K562 treated with DMSO at 1 percent for 24 hours (cell line): ENCODE data around the gene LXN. TPM values are rescaled to one million over a fixed set of nuclear protein-coding genes. Genes with fewer than 3 reads are reported as not detected.

Experiments used
- total RNA-seq: library from RNA; unstranded; fragments of 300-600 nt; gene quantifications from 2 replicates; pipeline ENCODE4 v1.2.3, GENCODE V29; 2022; ENCODE audit warnings: low read depth; ENCODE audit not compliant: insufficient read depth

Gene LXN, protein sequence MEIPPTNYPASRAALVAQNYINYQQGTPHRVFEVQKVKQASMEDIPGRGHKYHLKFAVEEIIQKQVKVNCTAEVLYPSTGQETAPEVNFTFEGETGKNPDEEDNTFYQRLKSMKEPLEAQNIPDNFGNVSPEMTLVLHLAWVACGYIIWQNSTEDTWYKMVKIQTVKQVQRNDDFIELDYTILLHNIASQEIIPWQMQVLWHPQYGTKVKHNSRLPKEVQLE
- total RNA-seq, result not detected in 2 replicates

DNA sequence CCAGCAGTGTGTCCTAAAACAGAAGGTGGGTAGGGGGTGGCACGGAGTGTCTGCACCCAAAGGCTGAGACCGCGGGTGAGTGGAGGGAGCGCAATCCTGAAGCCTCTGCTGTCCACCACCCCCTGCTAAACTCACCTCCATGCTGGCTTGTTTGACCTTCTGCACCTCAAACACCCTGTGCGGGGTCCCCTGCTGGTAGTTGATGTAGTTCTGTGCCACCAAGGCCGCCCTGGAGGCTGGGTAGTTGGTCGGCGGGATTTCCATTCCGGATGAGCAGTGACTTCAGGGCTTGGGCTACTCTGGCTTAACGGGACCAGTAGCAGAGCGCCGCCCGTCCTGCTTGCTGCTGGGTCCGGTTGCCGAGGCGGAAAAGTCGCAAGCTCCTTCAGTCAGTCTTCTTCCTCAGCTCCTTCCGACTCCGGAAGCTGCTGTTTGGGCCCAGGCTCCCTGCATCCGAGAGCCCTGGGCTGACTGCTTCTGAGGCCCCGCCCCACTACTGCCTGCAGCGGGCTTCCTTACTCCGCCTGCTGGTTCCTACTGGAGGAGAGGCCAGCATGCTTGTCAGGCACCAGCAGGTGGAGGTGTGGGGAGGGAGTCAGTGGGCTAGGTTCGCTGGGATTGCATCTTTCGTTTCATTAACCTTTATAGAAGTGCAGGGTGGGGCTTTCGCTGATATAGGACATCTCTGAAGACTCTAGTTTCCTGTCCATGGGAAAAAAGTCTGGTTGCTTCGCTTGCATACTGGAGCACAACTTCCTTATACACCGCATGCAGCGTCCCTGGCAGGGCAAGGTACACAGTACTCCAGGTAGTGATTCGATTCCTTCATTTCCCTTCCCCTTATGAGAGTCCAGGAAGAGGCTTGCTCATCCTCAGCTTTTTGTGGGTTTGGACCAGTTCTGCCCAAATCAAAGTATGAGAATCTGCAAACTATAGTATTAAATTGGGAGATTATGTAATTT, at the start of gene LXN:
Gene LXN (minus strand): TSS at position 434 of the 962 bp plus-strand sequence. CDS start 170 bp downstream, at position 264.

DNA sequence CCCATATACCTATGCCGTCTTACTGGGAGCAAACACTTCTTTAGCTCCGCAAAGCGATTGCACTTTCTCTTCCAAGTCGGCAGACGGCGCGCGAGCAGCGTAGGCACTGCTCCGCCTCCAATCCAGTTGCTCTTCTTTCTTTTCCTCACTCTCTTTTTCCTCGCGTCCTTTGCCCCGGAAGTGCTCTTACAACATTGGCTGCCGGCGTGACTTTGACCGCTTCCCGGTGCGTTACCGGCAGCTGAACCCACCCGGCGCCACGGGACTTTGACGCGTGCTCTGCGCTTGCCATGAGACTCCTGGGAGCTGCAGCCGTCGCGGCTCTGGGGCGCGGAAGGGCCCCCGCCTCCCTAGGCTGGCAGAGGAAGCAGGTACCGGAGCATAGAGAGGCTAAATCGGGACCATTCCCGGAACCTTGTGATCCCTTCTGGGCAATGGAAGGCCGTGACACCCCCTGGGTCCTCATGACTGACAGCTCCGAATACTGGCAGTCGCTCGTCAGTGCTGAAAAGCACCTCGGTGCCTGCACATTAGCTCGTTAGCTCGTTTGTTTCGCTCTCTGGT, 28.0 kb downstream of the LXN start, which contains the start of gene GFM1:
Gene GFM1 (plus strand): TSS at position 183 of the 564 bp plus-strand sequence. CDS start 108 bp downstream, at position 291.

Other genes with a start within 250 kb of the LXN start
- 13.0 and 14.5 TPM in 2 replicates for gene MLF1, start 101.5 kb downstream of the LXN start, total RNA-seq
- gene GFM1, start 28.1 kb downstream of the LXN start, total RNA-seq, result 16.3 and 16.8 TPM in 2 replicates
- not detected in 2 replicates for gene RARRES1, start 59.8 kb upstream of the LXN start, total RNA-seq
- gene MFSD1, start 129.4 kb upstream of the LXN start, total RNA-seq, result 16.5 and 22.1 TPM in 2 replicates